Left renal pelvis (tissue), 4 donors: ENCODE results near the gene BTBD19. TPM values are rescaled to one million over a fixed set of nuclear protein-coding genes. Genes with fewer than 3 reads are reported as not detected.
A peak's percentile ranks its signal among the peaks of the same experiment; 100 is the strongest.
"Not testable (repeated sequence)": the region's sequence is repeated elsewhere in the genome, so short reads cannot be mapped to it uniquely, and the experiment has no call there.

Experiments
- DNase-seq, 4 donors: peaks; one replicate each; pipeline ENCODE4 v3.0.0-alpha.2; 2013; ENCODE audit warnings: low read depth in 4 of 4, low spot score in 3 of 4
- polyA plus RNA-seq, 4 donors: library from polyadenylated mRNA; unstranded; fragments of 120-200 nt; gene quantifications; one replicate each; pipeline ENCODE4 v1.2.1, GENCODE V29; 2013; ENCODE audit not compliant: insufficient read length in 4 of 4

The BTBD19 gene
- polyA plus RNA-seq, 4 donors, result 9.5 to 19.3 (median 12.7) TPM

DNA sequence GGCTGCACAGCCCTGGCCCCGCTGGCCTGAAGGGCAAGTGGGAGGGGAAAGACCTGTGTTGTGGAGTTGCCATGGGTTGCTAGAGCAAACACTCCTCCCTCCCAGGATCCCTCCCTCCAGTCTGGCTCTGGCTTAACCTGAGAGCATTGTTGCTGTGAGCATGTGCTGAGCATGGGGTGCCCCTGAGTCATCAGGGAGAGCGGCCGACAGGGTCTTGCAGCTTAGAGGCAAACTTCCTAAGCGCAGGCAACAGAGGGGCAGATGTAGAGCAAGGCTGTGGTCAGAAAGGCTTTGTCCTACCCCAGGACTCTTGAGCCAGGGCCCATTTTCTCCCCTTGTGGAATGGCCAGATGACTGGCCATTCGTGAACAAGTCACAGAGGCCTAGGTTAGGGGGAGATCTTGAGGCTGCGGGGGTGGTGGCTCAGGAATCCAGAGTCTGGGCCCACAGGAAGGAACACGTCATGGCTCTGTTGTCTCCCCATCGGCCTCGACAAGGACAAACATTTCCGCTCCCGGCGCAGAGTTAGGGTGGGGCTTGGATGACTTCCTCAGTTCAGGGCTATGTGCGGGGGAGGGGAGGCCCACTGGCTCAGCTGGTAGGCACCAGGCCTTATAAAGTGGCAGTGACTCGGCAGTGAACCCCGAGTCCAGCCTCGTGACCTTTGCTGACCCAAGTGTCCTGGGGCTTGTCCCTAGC lies 810 bp upstream of the BTBD19 start:
- peak in 3 of 4 donors; percentile 84 to 90 (median 85) for DNase-seq

DNA sequence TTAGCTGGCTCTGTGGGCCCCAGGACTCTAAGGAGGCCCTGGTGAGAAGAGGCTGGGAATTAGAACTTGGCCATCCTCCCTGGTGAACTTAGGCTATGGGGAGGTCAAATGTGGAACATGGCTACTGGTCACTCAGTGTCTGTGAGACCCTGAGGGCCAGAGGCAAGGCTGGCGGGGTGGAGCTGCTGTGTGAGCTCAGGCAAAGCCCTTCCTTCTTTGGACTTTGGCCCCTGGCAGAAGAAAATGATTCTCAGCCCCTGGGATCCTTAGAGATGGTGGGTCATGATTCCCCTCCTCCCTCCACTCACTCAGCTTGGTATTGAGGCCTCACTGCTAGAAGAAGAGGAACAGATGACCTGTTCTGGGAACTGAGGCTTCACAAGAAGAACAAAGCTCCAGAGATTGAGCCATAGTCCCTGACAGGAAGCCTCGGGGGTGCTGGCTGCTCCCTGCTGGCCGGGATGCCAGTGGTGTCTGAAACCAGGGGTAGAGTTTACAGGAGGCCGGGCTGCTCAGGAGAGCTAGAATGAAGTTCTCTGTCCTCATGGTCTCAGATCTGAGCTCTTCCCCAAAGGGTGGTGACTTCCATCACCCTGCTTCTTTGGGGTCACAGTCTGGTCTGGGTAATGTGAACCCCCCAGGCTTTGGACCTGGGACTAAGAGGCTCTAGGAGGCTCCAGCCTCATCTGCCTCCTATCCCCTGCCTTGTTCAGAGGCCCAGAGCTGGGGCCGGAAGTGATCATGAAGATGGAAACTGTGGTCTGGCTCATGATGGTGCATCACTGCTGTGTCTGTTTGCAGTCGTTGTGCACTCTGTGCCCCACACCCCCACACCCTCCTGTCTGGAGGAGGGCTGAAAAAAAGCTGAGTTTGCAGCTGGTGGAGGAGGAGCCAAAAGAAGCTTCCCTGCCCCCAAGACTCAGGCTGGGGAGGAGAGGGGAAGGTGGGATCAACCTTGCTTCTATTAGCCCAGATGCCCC lies 905 bp downstream of the BTBD19 start:
- no peak for DNase-seq

DNA sequence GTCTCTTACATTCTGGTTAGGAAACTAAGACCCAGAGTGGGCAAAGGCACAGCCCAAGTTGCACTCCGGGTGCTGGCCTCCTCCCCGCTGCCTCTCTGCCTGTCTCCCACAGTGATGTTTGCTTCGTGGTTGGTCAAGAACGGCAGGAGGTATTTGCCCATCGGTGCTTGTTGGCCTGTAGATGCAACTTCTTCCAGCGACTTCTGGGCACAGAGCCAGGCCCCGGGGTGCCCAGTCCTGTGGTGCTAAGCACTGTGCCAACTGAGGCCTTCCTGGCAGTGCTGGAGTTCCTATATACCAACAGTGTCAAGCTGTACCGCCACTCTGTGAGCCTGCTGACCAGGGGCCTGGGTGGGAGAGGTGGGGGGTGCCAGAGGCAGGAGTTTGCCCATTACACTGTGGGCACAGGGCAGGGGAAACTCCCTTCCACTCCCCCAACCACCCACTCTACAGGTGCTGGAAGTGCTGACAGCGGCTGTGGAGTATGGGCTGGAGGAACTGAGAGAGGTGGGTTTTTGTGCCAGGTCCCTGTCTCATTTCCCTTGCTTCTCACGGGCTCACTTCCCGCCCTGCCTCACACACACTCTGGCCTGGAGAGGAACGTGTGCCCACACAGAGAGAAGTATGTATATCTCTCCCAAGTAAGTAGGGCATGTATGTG lies 1.9 kb downstream of the BTBD19 start:
- no peak for DNase-seq

- not testable (repeated sequence) for DNase-seq
These were observed 2.4 kb downstream of the BTBD19 start for GRCh38 chr1:44810762-44811105.

DNA sequence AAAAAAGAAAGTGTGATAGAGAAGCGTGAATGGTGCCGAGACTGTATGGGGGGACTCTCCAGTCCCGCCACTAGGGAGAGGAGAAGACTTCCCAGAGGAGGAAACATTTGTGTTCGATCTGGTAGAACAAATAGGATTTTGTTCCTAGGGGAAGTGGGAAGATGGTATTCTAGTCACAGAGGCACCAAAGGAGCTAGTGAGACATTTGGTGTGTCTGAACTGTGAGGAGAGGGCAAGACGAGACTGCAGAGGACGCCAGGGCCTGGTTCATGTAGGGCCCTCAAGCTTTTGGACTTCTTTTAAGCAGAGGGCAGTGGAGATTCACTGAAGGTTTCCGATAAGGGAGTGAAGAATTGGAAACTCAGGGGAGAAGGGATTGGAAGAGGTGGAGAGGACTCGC lies 2.9 kb downstream of the BTBD19 start:
- DNase-seq, result no peak

DNA sequence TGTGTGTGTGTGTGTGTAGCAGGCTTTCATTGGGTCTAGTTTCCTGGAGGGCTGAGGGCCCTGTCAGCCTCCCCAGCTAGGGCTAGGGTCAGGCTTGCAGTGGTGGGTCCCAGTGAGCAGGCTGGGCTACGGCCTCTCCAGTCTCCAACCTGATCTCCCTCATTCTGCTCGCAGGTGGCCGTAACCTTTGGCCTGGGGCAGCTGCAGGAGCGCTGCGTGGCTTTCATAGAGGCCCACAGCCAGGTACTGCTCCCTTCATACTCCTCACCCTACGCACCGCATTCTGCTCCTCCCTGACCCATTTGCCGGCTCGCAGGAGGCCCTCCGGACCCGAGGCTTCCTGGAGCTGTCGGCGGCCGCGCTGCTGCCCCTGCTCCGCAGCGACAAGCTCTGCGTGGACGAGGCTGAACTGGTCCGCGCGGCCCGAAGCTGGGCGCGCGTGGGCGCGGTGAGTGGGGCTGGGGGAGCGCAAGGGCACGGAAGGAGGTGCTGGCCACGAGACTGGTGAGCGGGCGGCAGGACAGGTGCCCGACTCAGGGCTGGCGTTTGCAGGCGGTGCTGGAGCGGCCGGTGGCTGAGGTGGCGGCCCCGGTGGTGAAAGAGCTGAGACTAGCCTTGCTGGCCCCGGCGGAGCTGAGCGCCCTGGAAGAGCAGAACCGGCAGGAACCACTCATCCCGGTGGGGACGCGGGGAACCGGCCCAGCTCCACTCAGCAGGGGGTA lies 4.7 kb downstream of the BTBD19 start:
- no peak for DNase-seq

DNA sequence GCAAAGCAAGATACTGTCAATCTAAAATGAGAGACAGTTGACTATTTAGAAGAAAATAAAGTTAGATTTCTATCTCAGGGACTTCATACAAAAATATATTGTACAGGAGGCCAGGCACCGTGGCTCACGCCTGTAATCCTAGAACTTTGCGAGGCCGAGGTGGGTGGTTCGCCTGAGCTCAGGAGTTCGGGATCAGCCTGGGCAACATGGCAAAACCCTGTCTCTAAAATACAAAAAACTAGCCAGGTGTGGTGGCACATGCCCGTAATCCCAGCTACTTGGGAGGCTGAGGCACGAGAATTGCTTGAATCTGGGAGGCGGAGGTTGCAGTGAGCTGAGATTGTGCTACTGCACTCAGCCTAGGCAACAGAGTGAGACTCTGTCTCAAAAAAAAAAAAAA lies 7.6 kb downstream of the BTBD19 start:
- not testable (repeated sequence) for DNase-seq

DNA sequence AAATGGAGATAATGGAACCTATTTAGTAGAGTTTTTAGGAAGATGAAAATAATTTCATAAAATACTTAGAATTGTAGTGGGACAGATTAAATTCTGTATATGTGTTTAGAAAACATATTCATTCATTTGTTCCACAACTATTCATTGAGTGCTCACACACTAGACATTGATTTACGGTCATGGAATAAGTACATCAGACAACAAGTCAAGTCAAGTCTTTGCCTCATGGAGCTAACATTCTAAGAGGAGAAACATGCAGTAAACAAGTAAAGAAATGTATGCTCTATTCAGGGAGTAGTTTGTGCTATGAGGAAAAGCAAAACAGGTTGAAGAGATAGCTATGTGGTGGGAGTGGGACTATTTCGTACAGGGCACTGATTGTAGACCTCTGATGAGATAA lies 9.0 kb downstream of the BTBD19 start:
- no peak for DNase-seq

GRCh38 chr1:44817771-44818495 lies 9.6 kb downstream of the BTBD19 start:
- no peak for DNase-seq

DNA sequence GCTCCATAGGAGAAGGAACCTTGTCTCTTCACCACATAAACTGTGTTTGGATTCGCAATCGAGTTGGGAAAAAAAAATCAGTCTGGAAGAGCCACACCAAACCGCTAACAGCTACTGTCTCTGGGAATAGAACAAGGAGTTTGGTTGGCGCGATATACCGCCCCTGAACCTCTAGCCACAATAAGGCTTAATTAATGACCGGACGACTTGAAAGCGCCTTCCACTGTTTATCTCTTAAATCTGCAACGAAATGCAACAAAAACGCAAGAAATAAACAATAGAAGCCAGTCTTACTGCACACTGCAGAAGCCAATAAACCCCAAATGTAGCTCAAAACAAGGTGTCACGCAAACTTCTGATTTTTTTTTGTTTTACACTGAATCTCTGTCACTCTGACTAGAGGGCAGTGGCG lies 10.9 kb downstream of the BTBD19 start:
- no peak for DNase-seq

DNA sequence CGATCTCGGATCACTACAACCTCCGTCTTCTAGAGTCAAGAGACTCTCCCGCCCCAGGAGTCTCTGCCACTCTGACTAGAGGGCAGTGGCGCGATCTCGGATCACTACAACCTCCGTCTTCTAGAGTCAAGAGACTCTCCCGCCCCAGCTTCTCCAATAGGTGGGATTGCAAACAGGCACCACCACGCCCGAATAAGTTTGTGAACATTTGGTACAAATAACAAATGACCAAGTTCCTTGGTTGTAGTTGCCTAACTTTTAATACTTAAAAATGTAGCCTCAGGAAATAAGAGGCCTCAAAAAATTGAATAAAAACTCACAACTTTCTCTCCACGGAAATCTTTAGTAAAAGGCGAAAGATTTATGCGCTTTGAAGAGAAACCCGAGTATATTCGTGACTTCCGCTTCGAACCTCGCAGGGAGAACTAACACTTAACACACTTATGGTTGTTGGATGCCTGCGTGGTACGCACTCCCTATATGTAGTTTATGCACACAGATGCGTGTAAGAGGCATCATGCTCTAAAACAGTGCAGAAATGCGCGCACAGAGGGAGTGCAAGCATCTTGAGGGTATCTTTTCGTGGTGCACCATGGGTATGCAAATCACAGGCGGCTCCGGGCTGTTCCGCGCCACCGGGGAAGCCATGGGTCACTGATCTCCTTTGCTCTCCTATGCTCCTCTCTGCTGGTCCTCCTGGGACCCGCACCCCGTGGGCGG lies 11.4 kb downstream of the BTBD19 start:
- DNase-seq, result peak in 2 of 4 donors; percentile 75 to 80

DNA sequence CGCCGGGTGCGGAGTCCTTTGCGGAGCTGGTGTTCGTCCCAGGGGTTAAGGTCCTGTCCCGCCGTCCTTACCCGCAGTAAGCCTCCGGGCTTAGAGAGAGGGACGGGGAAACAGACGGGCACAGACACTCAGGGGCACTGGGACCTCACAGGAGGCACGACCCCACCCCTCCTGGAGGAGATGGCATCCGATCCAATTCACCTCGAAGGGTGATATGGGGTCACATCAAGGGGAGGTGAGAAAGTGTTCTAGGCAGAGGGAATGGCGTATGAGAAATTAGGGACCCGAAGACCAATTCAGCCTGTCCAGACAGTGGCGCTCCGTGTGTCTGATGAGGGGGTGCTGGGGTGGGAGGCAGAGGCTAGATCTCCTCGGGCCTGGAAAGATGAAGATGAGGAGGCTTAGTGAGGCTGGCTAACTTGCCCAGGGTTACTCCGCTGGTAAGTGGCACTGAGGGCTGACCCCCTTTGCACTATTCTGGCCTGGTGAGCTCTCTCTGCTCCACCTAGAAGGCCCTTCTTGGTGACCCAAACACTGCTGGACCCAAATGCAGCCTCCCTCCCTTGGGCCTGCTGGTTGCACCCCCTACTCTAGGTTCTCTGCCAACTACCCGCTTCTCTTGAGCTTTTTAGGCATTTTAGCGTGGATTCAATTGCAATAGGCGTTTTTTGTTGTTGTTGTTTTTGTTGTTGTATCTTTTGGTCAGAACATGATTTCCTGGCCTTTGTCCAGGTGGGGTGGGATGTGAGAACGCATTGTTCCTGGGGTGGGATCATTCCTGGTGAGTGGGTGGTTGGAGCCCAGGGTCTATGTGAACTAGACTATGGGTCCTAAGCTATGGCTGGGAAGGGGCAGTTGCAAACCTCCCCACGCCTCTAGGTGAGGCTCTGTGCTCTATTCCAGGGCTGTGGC lies 12.3 kb downstream of the BTBD19 start:
- no peak for DNase-seq

DNA sequence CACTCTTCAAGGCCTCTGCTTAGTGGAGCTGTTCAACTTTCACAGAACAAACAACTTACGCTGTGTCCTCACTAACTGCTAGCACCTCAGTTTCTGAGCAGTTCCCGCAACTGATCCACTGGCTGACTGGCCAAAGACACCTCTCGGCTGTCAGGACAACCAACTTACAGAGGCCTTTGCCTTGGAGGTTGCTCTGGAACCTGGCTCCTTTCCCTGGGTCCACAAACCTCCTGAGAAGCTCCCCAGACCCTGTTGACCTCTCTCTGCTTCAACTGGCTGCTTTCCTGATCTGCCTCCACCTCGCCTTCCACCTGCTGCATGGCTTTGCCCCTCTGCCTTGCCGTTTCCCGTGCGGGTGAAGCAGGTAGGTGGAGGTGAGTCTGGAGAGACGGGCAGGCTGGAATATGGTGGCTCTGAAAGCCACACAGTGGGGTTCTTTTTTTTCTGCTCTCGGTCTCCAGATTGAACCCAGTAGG lies 13.0 kb downstream of the BTBD19 start:
- DNase-seq, result no peak

DNA sequence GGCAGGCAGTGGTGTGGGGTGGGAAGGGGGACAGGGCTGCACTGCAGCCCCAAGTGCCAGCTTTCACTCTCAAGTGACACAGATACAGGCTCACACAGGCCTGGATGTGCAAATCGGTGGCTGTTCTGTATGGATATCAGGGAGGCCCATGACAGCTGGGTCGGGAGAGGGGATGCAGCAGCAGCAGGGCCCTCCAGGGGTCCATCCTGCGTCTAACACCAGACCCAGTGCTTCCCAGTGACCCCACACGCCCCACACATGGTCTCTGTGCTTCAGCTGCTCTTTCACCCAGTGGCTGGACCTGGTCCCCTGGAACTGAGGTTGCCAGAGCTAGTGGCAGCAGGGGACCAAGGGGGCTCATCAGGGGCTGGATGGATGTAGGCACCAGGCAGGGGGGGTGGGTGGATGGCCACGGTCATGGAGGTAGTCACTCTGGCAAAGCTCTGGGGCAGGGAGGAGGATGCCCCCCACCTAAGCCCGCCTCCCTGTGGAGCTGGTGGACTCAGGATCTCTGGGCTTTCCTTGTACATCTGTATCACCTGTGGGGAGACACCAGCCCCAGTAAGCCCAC lies 13.9 kb downstream of the BTBD19 start:
- no peak for DNase-seq

DNA sequence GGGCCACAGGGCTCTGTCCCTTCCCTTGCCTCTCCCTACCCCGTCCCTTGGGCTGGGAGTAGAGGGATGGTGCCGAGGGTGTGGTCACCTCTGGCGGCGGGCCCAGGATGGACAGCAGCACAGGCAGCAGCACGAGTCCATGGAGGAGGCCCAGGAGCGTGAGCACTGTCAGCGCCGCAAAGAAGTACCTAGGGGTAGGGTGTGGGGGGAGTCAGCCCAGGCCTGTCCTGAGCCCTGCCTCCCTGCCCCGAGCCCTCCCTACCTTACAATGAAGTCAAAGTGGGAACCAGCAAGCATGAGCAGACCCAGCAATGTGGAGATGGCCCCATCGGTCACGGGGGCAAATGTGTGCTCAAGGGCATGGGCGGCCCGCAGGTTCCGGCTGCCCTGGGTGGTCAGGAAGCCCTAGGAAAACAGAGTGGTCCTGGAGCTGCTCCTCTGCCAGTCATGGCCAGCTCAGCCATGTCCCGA lies 14.7 kb downstream of the BTBD19 start:
- DNase-seq, result no peak

- DNase-seq, result not testable (repeated sequence)
These were observed 16.1 kb downstream of the BTBD19 start for GRCh38 chr1:44824392-44824791.

DNA sequence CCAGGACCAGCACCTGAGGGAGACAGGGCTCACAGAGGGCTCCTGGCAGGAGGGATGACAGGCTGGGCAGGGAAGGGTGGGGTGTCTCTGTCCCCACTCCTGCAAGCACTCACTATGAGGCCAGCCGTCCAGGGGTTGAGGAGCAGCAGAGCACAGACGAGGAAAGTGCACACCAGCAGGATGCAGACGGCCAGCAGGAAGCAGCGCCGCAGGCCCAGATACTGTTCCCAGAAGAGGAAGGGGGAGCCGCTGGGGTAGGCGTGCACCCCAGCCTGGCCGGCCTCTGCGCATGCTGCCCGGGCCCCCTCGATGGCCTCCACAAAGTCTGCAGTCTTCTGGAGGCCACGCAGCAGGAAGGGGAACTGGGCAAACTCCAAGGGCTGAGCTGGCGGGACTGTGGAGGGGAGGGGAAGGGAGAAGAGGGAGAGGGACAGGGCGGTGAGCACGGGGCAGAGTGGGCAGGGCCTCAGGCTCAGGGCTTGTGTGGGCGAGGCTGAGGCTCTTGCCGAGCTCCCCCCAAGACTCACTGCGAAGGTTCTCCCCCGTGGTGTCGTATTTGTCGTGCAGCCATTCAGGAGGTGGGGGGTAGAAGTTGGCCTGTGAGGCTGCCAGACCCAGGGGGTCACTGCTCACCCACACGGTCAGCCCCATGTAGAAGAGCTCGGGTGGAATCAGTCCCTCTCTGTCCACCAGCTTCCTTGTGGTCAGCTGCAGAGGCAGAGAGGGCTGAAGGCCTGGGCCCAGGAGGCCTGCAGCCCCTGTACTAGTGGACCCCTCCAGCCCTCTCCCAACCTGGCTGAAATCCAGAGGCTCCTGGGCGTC lies 18.3 kb downstream of the BTBD19 start:
- DNase-seq, result no peak
